Measurements from ENCODE around the gene OPRM1.

- TF ChIP-seq CTCF (IDR thresholded peaks at IDR 0.05; ENCODE audit: borderline replicate concordance, extremely low read depth, low read length, poor library complexity, severe bottlenecking): no peak
- no peak for TF ChIP-seq EZH2 (IDR thresholded peaks at IDR 0.05; ENCODE audit: borderline replicate concordance, low read depth, low read length, severe bottlenecking)
Observed at GRCh38 chr6:154057098-154057497, 18.1 kb downstream of the OPRM1 start.
